ENCODE data around the gene CNTD1.
"Not testable (repeated sequence)": the region's sequence is repeated elsewhere in the genome, so short reads cannot be mapped to it uniquely, and the experiment has no call there.

DNA sequence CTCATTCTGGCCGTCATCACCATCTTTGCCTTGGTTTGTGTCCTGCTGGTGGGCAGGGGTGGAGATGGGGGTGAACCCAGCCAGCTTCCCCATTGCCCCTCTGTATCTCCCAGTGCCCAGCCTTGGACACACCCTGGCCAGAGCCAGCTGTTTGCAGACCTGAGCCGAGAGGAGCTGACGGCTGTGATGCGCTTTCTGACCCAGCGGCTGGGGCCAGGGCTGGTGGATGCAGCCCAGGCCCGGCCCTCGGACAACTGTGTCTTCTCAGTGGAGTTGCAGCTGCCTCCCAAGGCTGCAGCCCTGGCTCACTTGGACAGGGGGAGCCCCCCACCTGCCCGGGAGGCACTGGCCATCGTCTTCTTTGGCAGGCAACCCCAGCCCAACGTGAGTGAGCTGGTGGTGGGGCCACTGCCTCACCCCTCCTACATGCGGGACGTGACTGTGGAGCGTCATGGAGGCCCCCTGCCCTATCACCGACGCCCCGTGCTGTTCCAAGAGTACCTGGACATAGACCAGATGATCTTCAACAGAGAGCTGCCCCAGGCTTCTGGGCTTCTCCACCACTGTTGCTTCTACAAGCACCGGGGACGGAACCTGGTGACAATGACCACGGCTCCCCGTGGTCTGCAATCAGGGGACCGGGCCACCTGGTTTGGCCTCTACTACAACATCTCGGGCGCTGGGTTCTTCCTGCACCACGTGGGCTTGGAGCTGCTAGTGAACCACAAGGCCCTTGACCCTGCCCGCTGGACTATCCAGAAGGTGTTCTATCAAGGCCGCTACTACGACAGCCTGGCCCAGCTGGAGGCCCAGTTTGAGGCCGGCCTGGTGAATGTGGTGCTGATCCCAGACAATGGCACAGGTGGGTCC, 52.9 kb downstream of the CNTD1 start:
- TF ChIP-seq, protein P1, sequence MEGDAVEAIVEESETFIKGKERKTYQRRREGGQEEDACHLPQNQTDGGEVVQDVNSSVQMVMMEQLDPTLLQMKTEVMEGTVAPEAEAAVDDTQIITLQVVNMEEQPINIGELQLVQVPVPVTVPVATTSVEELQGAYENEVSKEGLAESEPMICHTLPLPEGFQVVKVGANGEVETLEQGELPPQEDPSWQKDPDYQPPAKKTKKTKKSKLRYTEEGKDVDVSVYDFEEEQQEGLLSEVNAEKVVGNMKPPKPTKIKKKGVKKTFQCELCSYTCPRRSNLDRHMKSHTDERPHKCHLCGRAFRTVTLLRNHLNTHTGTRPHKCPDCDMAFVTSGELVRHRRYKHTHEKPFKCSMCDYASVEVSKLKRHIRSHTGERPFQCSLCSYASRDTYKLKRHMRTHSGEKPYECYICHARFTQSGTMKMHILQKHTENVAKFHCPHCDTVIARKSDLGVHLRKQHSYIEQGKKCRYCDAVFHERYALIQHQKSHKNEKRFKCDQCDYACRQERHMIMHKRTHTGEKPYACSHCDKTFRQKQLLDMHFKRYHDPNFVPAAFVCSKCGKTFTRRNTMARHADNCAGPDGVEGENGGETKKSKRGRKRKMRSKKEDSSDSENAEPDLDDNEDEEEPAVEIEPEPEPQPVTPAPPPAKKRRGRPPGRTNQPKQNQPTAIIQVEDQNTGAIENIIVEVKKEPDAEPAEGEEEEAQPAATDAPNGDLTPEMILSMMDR (IDR thresholded peaks at IDR 0.05): not testable (repeated sequence)
- TF ChIP-seq POLR2A (IDR thresholded peaks at IDR 0.05): not testable (repeated sequence)

Measured in tibial nerve (tissue), 3 donors.